ENCODE results near the gene MRPS21. TPM values are rescaled to one million over a fixed set of nuclear protein-coding genes. Genes with fewer than 3 reads are reported as not detected.
A peak's percentile ranks its signal among the peaks of the same experiment; 100 is the strongest.

MRPS21 gene
- total and polyA plus RNA-seq, 9 of the 15 experiments (the other 6 are each of a cell fraction or from before 2014, with no cell fraction given), result 119 to 407 (median 149) TPM

DNA sequence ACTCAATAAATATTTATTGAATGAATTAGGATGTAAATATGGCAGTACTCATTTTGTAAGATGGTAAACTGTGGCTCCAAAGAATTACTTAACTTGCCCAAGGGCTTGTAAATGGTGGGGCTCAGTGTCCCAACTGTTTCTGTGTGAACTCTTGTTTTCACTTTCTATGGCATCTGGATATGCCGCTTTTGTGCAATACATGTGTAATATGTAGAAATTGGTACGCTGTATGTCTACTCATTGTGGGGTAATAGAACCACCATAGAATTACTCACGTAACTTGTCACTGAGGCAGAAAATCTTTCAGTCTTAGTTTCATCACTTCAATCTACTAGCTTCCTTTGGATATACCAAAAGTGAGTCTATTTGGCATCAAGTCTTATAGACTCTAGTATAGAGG lies 28.6 kb downstream of the MRPS21 start:
- no TSS peak for BruUV-seq (replicated peaks)
- Histone ChIP-seq H3K4me1 (replicated peaks in 1 of 2; ENCODE audit: control insufficient read depth in 2 of 2, insufficient read depth in 2 of 2, low read length in 2 of 2) (peaks cover 5% of the 10 kb centered on the region in 2 experiments; a peak in 2 of 5 replicates), H3K36me3 (ENCODE audit: control insufficient read depth, insufficient read depth, low read length) (peaks cover 41% of the 10 kb centered on the region), H3K79me2 (ENCODE audit: control insufficient read depth, insufficient read depth, low read length) (peaks cover 39% of the 10 kb centered on the region), H3K4me2 (ENCODE audit: insufficient read depth, low read length) (peak overlapping the region; percentile 96), H3K4me3 (peak overlapping the region; percentile 92), H3K9ac (ENCODE audit: insufficient read depth in 1 of 2, low read depth in 2 of 2, low read length in 2 of 2) (peak overlapping the region in 1 of 2 experiments; percentile 93; a peak in 3 of 4 replicates), H3K27me3 (ENCODE audit: control insufficient read depth in 2 of 2, insufficient read depth in 2 of 2, low read length in 2 of 2) (no peaks in the 10 kb centered on the region), H3K27ac (ENCODE audit: extremely low read depth, low read depth, low read length) (peak overlapping the region; percentile 91; the same call in 2 of the 3 replicates), H3K9me1 (ENCODE audit: control insufficient read depth, insufficient read depth, low read length) (no peaks in the 10 kb centered on the region), H3K9me3 (replicated peaks; ENCODE audit: control insufficient read depth, insufficient read depth, low read depth, low read length) (peaks cover 4% of the 10 kb centered on the region), H2AFZ (ENCODE audit: low read depth, low read length) (no peak overlapping the region), H4K20me1 (replicated peaks; ENCODE audit: control insufficient read depth, insufficient read depth, low read length) (no peaks in the 10 kb centered on the region)
- intact Hi-C loops (cut with micrococcal nuclease), result loop anchor here (5.0 kb wide), 1 partner anchor 65 kb away; the partner anchor contains the start of gene CA14
- no peak for FAIRE-seq
- TF ChIP-seq CEBPB (tag; IDR thresholded peaks at IDR 0.05) (peak; percentile 42; the same call in 1 of the 2 replicates), CEBPG (CRISPR knock-in tag; IDR thresholded peaks at IDR 0.05) (no peak), CEBPG (tag; conservative IDR thresholded peaks at IDR 0.05 in 1 of 2, IDR thresholded peaks at IDR 0.05 in 1 of 2) (peak in 1 of 2 experiments; percentile 39; a peak in 2 of 4 replicates), STAT5A (IDR thresholded peaks at IDR 0.05; ENCODE audit: borderline replicate concordance, low read length) (0 out of 2 replicates have a peak, but pooled peaks have one; percentile 11)
- TF ChIP-seq, protein P1, sequence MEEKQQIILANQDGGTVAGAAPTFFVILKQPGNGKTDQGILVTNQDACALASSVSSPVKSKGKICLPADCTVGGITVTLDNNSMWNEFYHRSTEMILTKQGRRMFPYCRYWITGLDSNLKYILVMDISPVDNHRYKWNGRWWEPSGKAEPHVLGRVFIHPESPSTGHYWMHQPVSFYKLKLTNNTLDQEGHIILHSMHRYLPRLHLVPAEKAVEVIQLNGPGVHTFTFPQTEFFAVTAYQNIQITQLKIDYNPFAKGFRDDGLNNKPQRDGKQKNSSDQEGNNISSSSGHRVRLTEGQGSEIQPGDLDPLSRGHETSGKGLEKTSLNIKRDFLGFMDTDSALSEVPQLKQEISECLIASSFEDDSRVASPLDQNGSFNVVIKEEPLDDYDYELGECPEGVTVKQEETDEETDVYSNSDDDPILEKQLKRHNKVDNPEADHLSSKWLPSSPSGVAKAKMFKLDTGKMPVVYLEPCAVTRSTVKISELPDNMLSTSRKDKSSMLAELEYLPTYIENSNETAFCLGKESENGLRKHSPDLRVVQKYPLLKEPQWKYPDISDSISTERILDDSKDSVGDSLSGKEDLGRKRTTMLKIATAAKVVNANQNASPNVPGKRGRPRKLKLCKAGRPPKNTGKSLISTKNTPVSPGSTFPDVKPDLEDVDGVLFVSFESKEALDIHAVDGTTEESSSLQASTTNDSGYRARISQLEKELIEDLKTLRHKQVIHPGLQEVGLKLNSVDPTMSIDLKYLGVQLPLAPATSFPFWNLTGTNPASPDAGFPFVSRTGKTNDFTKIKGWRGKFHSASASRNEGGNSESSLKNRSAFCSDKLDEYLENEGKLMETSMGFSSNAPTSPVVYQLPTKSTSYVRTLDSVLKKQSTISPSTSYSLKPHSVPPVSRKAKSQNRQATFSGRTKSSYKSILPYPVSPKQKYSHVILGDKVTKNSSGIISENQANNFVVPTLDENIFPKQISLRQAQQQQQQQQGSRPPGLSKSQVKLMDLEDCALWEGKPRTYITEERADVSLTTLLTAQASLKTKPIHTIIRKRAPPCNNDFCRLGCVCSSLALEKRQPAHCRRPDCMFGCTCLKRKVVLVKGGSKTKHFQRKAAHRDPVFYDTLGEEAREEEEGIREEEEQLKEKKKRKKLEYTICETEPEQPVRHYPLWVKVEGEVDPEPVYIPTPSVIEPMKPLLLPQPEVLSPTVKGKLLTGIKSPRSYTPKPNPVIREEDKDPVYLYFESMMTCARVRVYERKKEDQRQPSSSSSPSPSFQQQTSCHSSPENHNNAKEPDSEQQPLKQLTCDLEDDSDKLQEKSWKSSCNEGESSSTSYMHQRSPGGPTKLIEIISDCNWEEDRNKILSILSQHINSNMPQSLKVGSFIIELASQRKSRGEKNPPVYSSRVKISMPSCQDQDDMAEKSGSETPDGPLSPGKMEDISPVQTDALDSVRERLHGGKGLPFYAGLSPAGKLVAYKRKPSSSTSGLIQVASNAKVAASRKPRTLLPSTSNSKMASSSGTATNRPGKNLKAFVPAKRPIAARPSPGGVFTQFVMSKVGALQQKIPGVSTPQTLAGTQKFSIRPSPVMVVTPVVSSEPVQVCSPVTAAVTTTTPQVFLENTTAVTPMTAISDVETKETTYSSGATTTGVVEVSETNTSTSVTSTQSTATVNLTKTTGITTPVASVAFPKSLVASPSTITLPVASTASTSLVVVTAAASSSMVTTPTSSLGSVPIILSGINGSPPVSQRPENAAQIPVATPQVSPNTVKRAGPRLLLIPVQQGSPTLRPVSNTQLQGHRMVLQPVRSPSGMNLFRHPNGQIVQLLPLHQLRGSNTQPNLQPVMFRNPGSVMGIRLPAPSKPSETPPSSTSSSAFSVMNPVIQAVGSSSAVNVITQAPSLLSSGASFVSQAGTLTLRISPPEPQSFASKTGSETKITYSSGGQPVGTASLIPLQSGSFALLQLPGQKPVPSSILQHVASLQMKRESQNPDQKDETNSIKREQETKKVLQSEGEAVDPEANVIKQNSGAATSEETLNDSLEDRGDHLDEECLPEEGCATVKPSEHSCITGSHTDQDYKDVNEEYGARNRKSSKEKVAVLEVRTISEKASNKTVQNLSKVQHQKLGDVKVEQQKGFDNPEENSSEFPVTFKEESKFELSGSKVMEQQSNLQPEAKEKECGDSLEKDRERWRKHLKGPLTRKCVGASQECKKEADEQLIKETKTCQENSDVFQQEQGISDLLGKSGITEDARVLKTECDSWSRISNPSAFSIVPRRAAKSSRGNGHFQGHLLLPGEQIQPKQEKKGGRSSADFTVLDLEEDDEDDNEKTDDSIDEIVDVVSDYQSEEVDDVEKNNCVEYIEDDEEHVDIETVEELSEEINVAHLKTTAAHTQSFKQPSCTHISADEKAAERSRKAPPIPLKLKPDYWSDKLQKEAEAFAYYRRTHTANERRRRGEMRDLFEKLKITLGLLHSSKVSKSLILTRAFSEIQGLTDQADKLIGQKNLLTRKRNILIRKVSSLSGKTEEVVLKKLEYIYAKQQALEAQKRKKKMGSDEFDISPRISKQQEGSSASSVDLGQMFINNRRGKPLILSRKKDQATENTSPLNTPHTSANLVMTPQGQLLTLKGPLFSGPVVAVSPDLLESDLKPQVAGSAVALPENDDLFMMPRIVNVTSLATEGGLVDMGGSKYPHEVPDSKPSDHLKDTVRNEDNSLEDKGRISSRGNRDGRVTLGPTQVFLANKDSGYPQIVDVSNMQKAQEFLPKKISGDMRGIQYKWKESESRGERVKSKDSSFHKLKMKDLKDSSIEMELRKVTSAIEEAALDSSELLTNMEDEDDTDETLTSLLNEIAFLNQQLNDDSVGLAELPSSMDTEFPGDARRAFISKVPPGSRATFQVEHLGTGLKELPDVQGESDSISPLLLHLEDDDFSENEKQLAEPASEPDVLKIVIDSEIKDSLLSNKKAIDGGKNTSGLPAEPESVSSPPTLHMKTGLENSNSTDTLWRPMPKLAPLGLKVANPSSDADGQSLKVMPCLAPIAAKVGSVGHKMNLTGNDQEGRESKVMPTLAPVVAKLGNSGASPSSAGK (IDR thresholded peaks at IDR 0.05), result no peak
- in situ Hi-C loops (cut with MboI), result no loop called here
- WGBS (ENCODE audit: insufficient coverage, low coverage, missing lambda C conversion rate), result 40% methylated on average over 3 of the region's 3 CpGs
- ChIA-PET CTCF (ENCODE audit: low intra/inter-chr PET ratio) (interaction anchor here (0.7 kb wide), 1 partner anchor 67 kb away, joined by 3 read pairs; no protein-coding TSS in a partner anchor), POLR2A (interaction anchor here (1.0 kb wide), 1 partner anchor 9 kb away, joined by 3 read pairs; no protein-coding TSS in a partner anchor)
- no peak for DNase-seq (ENCODE audit: extremely low read depth in 1 of 4, low spot score in 3 of 4)
- ATAC-seq, result no peak

Data from K562 (cell line).